Left ventricle myocardium superior (tissue), 1 donor: ENCODE data around the gene CXXC4. TPM values are rescaled to one million over a fixed set of nuclear protein-coding genes. Genes with fewer than 3 reads are reported as not detected.

ENCODE experiments used
- ATAC-seq: fragments of 200-7000 bp; cut with Tn5 transposase; one replicate; pipeline ENCODE4 v1.9.1; 2020; ENCODE audit warnings: mild to moderate bottlenecking, moderate library complexity
- DNase-seq: peaks from one replicate; pipeline ENCODE4 v3.0.0-alpha.2; 2020
- intact Hi-C: fragments of 100-400 bp; cut with micrococcal nuclease; formaldehyde crosslinking; loops from one replicate; pipeline ENCODE4 v1.11.0; 2022
- long read RNA-seq: library from polyadenylated mRNA; unstranded; transcript quantifications from one replicate; pipeline ENCODE4 v2.0.0, GENCODE V29; 2021
- total RNA-seq: library from RNA; stranded (reverse); fragmentation: NEBNext Ultra II Directional; extraction: Animal tissue kit (Norgen Biotek cat#: 25700); gene quantifications from one replicate; pipeline ENCODE4 v1.2.1, GENCODE V29; 2021
- donor health status: DM: no; HTN: yes; CAD: no; lungs with severe emphysema.

The CXXC4 gene
- total RNA-seq = 5.0 TPM
- long read RNA-seq, partial matches to known transcripts = 0 of 2 reads
- long read RNA-seq, other reads (novel, unspliced or antisense) = 2 of 2 reads

GRCh38 chr4:104494822-104495559 is at the start of gene CXXC4:
Gene CXXC4 (minus strand): TSS chr4:104494894. CDS start chr4:104491802, 3,092 bp downstream.
- intact Hi-C loops = no loop called here
- ATAC-seq (peak; percentile 83), DNase-seq (peak; percentile 82)

- ATAC-seq = no peak
- intact Hi-C loops = no loop called here
- DNase-seq = no peak
Measured at GRCh38 chr4:104533156-104533555, 38.5 kb upstream of the CXXC4 start.

GRCh38 chr4:104532677-104533076 is 38.0 kb upstream of the CXXC4 start:
- ATAC-seq (no peak), DNase-seq (no peak)
- intact Hi-C loops = no loop called here

GRCh38 chr4:104531390-104531789 is 36.7 kb upstream of the CXXC4 start:
- ATAC-seq = no peak
- DNase-seq = no peak
- intact Hi-C loops = no loop called here

- intact Hi-C loops = no loop called here
Measured at GRCh38 chr4:104530426-104530825, 35.7 kb upstream of the CXXC4 start.

GRCh38 chr4:104524591-104524990 is 29.9 kb upstream of the CXXC4 start:
- ATAC-seq (no peak), DNase-seq (no peak)
- intact Hi-C loops = no loop called here

More at GRCh38 chr4:104530426-104530825, 35.7 kb upstream of the CXXC4 start:
- DNase-seq (no peak), ATAC-seq (no peak)

GRCh38 chr4:104524026-104524425 is 29.3 kb upstream of the CXXC4 start:
- ATAC-seq = no peak
- no peak for DNase-seq
- intact Hi-C loops = no loop called here

- ATAC-seq = no peak
- DNase-seq = no peak
- intact Hi-C loops = no loop called here
Measured at GRCh38 chr4:104519588-104519987, 24.9 kb upstream of the CXXC4 start.

- intact Hi-C loops = no loop called here
- no peak for ATAC-seq
- no peak for DNase-seq
Measured at GRCh38 chr4:104516884-104517283, 22.2 kb upstream of the CXXC4 start.

GRCh38 chr4:104508224-104508623 is 13.5 kb upstream of the CXXC4 start:
- DNase-seq (no peak), ATAC-seq (no peak)
- intact Hi-C loops = no loop called here

GRCh38 chr4:104507112-104507511 is 12.4 kb upstream of the CXXC4 start:
- intact Hi-C loops = no loop called here
- DNase-seq (no peak), ATAC-seq (no peak)

GRCh38 chr4:104504536-104504935 is 9.8 kb upstream of the CXXC4 start:
- no peak for DNase-seq
- intact Hi-C loops = no loop called here
- no peak for ATAC-seq

- no peak for DNase-seq
- intact Hi-C loops = no loop called here
- ATAC-seq = peak; percentile 13
Measured at GRCh38 chr4:104502471-104502870, 7.8 kb upstream of the CXXC4 start.

GRCh38 chr4:104501290-104501689 is 6.6 kb upstream of the CXXC4 start:
- intact Hi-C loops = no loop called here
- ATAC-seq = peak; percentile 95

GRCh38 chr4:104500442-104500841 is 5.7 kb upstream of the CXXC4 start:
- intact Hi-C loops = no loop called here
- ATAC-seq (peak; percentile 83), DNase-seq (peak; percentile 34)

More at GRCh38 chr4:104501290-104501689, 6.6 kb upstream of the CXXC4 start:
- DNase-seq = no peak

- no peak for DNase-seq
- intact Hi-C loops = no loop called here
- no peak for ATAC-seq
Measured at GRCh38 chr4:104494185-104494584, 509 bp downstream of the CXXC4 start.

- ATAC-seq = no peak
- no peak for DNase-seq
- intact Hi-C loops = no loop called here
Measured at GRCh38 chr4:104493081-104493831, 1.4 kb downstream of the CXXC4 start.

- intact Hi-C loops = no loop called here
- DNase-seq = no peak
- no peak for ATAC-seq
Measured at GRCh38 chr4:104492183-104492771, 2.4 kb downstream of the CXXC4 start.

- intact Hi-C loops = no loop called here
- ATAC-seq (peak; percentile 39), DNase-seq (peak; percentile 73)
Measured at GRCh38 chr4:104491481-104492182, 3.1 kb downstream of the CXXC4 start.
